GM23248 (cell line): Measurements from ENCODE around the gene TMC5.

Experiments
- EZH2 ChIP-seq: fragments of 200-600 bp; sonication (generic); IDR thresholded peaks from 2 replicates; pipeline ENCODE4 v1.6.1; 2018; ENCODE audit warnings: antibody characterized with exemption, mild to moderate bottlenecking; ENCODE audit not compliant: insufficient read depth, poor library complexity, severe bottlenecking
- EZH2phosphoT487 ChIP-seq: fragments of 200-600 bp; sonication (generic); IDR thresholded peaks from 2 replicates; pipeline ENCODE4 v1.6.1; 2018; ENCODE audit warnings: antibody characterized with exemption, moderate library complexity, mild to moderate bottlenecking, low read depth; ENCODE audit not compliant: insufficient read depth

- TF ChIP-seq EZH2phosphoT487, result no peak
- no peak for TF ChIP-seq EZH2
Observed at GRCh38 chr16:19478505-19478904, 60.8 kb downstream of the TMC5 start.
